Measurements from ENCODE around the gene FAM20B.

Gene FAM20B

GRCh38 chr1:179119513-179119912, 93.8 kb downstream of the FAM20B start:
- no peaks in the 10 kb centered on the region for H3K9me3 Mint-ChIP-seq (ENCODE audit: low read depth)
- no peaks in the 10 kb centered on the region for H3K27me3 Mint-ChIP-seq
- H3K4me3 Mint-ChIP-seq: no peak overlapping the region
- no peaks in the 10 kb centered on the region for H3K4me1 Mint-ChIP-seq (ENCODE audit: low read depth)
- peaks cover 17% of the 10 kb centered on the region for H3K36me3 Mint-ChIP-seq
- H3K27ac Mint-ChIP-seq: no peak overlapping the region

- H3K4me1 Mint-ChIP-seq (ENCODE audit: low read depth): no peaks in the 10 kb centered on the region
- H3K9me3 Mint-ChIP-seq (ENCODE audit: low read depth): no peaks in the 10 kb centered on the region
These were observed 95.0 kb downstream of the FAM20B start for GRCh38 chr1:179120736-179121135.

GRCh38 chr1:179121159-179121938, 95.7 kb downstream of the FAM20B start:
- H3K27me3 Mint-ChIP-seq: no peaks in the 10 kb centered on the region
- no peaks in the 10 kb centered on the region for H3K4me1 Mint-ChIP-seq (ENCODE audit: low read depth)
- H3K4me3 Mint-ChIP-seq: no peak overlapping the region
- H3K36me3 Mint-ChIP-seq: peaks cover 13% of the 10 kb centered on the region
- no peak overlapping the region for H3K27ac Mint-ChIP-seq
- no peaks in the 10 kb centered on the region for H3K9me3 Mint-ChIP-seq (ENCODE audit: low read depth)

More at GRCh38 chr1:179120736-179121135, 95.0 kb downstream of the FAM20B start:
- H3K27me3 Mint-ChIP-seq: no peaks in the 10 kb centered on the region
- no peak overlapping the region for H3K27ac Mint-ChIP-seq
- peaks cover 13% of the 10 kb centered on the region for H3K36me3 Mint-ChIP-seq
- H3K4me3 Mint-ChIP-seq: no peak overlapping the region

GRCh38 chr1:179124873-179125272, 99.2 kb downstream of the FAM20B start:
- no peak overlapping the region for H3K27ac Mint-ChIP-seq

More at GRCh38 chr1:179124873-179125272, 99.2 kb downstream of the FAM20B start:
- peaks cover 21% of the 10 kb centered on the region for H3K4me1 Mint-ChIP-seq (ENCODE audit: low read depth)
- H3K9me3 Mint-ChIP-seq (ENCODE audit: low read depth): no peaks in the 10 kb centered on the region
- H3K36me3 Mint-ChIP-seq: peaks cover 2% of the 10 kb centered on the region
- H3K4me3 Mint-ChIP-seq: no peak overlapping the region
- no peaks in the 10 kb centered on the region for H3K27me3 Mint-ChIP-seq

Measured in activated naive CD8-positive, alpha-beta T cell (primary cell).